Uterus (tissue), 4 donors: Measurements from ENCODE around the gene MAX. TPM values are rescaled to one million over a fixed set of nuclear protein-coding genes. Genes with fewer than 3 reads are reported as not detected.

Experiments
- DNase-seq, 2 donors: peaks; one replicate each; pipeline ENCODE4 v3.0.0-alpha.2; 2019 to 2020
- H3K27ac ChIP-seq, 2 donors: fragments of 200-600 bp; sonication (generic); 1 replicate in 1 of 2; 2 replicates in 1 of 2; pipeline ENCODE4 v1.5.1; 2016 to 2018
- H3K27me3 ChIP-seq, 2 donors: fragments of 200-600 bp; sonication (generic); one replicate each; pipeline ENCODE4 v1.5.1; 2018 to 2019; ENCODE audit warnings: control low read depth in 1 of 2
- H3K36me3 ChIP-seq, 2 donors: fragments of 200-600 bp; sonication (generic); one replicate each; pipeline ENCODE4 v1.5.1; 2019; ENCODE audit warnings: control low read depth in 1 of 2
- H3K4me1 ChIP-seq, 2 donors: fragments of 200-600 bp; sonication (generic); one replicate each; pipeline ENCODE4 v1.5.1; 2018 to 2019; ENCODE audit warnings: control low read depth in 1 of 2
- H3K4me3 ChIP-seq, 2 donors: fragments of 200-600 bp; sonication (generic); 1 replicate in 1 of 2; 2 replicates in 1 of 2; pipeline ENCODE4 v1.5.1; 2018 to 2019; ENCODE audit warnings: mild to moderate bottlenecking in 1 of 2
- H3K9me3 ChIP-seq, 2 donors: fragments of 200-600 bp; sonication (generic); one replicate each; pipeline ENCODE4 v1.5.1; 2019; ENCODE audit warnings: control low read depth in 1 of 2
- POLR2A ChIP-seq, 2 donors: fragments of 450-650 bp; IDR thresholded peaks; one replicate each; pipeline ENCODE4 v1.6.1; 2016; ENCODE audit warnings: antibody characterized with exemption in 2 of 2, mild to moderate bottlenecking in 1 of 2, moderate library complexity in 1 of 2
- intact Hi-C: fragments of 100-400 bp; cut with DNase I; formaldehyde crosslinking; loops from one replicate; pipeline ENCODE4 v1.15.1; 2023; ENCODE audit warnings: low total_unique reads
- total RNA-seq, 4 donors: library from RNA; depleted of rRNA in 3 of 4; stranded (reverse); fragments of >200 nt in 3 of 4; gene quantifications; one replicate each; pipeline versions ENCODE4 v1.1.0 to v1.2.4, GENCODE V29; 2014 to 2023
- TF ChIP-seq, protein P1 (sequence below), 4 experiments: fragments of 200-600 bp in 2 of 4; fragments of 450-650 bp in 2 of 4; sonication (generic) in 2 of 4; IDR thresholded peaks; one replicate each; pipeline ENCODE4 v1.5.1; 2016 to 2019; ENCODE audit warnings: antibody characterized with exemption in 4 of 4, mild to moderate bottlenecking in 2 of 4, moderate library complexity in 1 of 4
- donor health status: DM: yes; HTN: yes; CAD: no.

The MAX gene
- total RNA-seq, 4 donors from 2014 or later, result 32.6 to 153 (median 68.4) TPM

DNA sequence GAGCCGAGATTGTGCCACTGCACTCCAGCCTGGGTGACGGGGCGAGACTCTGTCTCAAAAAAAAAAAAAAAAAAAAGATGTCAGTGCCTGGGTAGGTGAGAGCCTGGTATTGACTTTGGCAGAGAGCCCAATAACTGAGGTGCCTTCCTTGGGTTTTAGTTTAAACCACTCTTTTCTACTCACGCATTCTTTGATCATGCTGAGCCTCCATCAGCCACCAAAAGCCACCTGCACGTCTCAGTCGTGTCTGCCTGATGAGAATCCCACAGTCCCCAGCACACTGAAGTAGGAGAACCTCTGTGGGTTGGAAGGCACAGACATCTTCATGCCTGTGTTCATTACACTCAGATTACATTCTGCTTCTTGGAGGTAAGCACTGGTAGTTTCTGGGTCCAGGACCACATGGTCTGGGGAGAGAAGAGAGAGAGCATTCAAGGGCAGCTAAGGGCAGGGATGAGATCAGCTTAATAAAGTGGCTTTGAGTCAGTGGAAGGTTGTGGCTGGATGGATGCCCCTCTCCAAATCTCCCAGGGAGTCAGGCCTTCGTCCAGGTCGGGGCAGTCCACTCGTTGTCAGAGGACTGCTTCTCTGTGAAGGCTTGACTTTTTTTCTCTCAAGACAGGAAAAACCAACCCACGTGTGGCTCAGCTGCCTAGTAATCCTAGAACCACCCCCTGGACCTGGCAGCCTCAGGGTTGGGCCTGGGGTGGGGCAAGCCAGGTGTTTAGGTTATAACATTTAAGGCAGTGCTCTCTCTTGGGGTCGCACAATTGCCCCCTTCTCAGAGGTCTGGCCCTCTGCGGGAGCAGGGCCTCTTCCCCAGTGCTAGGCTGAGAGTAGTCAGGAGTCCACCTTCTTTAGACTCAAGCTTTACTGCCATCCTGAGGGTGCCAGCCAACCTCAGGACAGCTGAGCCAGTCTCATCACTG lies 32.6 kb upstream of the MAX start:
- Histone ChIP-seq H3K4me3 (no peak overlapping the region), H3K4me1 (no peaks in the 10 kb centered on the region), H3K27ac (no peak overlapping the region), H3K9me3 (no peaks in the 10 kb centered on the region), H3K27me3 (no peaks in the 10 kb centered on the region), H3K36me3 (no peaks in the 10 kb centered on the region)
- TF ChIP-seq, protein P1, sequence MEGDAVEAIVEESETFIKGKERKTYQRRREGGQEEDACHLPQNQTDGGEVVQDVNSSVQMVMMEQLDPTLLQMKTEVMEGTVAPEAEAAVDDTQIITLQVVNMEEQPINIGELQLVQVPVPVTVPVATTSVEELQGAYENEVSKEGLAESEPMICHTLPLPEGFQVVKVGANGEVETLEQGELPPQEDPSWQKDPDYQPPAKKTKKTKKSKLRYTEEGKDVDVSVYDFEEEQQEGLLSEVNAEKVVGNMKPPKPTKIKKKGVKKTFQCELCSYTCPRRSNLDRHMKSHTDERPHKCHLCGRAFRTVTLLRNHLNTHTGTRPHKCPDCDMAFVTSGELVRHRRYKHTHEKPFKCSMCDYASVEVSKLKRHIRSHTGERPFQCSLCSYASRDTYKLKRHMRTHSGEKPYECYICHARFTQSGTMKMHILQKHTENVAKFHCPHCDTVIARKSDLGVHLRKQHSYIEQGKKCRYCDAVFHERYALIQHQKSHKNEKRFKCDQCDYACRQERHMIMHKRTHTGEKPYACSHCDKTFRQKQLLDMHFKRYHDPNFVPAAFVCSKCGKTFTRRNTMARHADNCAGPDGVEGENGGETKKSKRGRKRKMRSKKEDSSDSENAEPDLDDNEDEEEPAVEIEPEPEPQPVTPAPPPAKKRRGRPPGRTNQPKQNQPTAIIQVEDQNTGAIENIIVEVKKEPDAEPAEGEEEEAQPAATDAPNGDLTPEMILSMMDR (IDR thresholded peaks at IDR 0.05), result no peak
- no peak for TF ChIP-seq POLR2A (IDR thresholded peaks at IDR 0.05)
- intact Hi-C loops, result no loop called here
- DNase-seq, result no peak

DNA sequence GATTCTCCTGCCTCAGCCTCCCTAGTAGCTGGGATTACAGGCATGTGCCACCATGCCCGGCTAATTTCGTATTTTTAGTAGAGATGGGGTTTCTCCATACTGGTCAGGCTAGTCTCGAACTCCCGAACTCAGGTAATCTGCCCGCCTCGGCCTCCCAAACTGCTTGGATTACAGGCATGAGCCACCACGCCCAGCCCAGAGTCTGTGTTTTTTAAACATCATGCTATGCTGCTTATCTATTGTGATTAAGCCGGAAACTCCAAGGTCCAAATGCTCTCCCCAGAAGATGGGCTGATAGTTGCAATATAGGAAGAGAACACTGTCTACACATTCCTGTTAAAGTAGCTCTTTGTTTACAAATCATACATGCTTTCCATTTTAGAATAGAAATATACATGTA lies 30.5 kb upstream of the MAX start:
- Histone ChIP-seq H3K36me3 (no peaks in the 10 kb centered on the region), H3K9me3 (no peaks in the 10 kb centered on the region), H3K27ac (no peak overlapping the region), H3K27me3 (no peaks in the 10 kb centered on the region), H3K4me1 (no peaks in the 10 kb centered on the region), H3K4me3 (no peak overlapping the region)
- TF ChIP-seq, protein P1 (IDR thresholded peaks at IDR 0.05), result no peak
- no peak for DNase-seq
- intact Hi-C loops, result no loop called here

DNA sequence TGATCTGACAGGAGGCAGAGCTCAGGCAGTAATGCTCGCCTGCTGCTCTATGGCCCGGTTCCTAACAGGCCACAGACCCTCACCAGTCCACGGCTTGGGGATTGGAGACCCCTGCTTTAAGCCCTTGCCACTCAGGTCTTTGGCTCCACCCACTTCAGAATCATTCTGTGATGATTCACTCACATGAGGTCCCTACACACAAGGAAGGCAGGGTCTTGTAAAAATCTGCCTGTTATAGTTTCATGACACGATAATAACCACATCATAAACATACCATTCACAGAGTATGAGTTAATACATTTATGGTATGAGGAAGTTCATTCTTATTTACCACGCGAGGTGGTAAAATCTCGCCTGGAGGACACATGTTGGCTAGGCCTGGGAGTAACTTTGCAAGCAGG lies 29.0 kb upstream of the MAX start:
- Histone ChIP-seq H3K27ac (no peak overlapping the region), H3K9me3 (no peaks in the 10 kb centered on the region), H3K4me1 (peaks cover 0 to 6% of the 10 kb centered on the region in 2 donors), H3K36me3 (no peaks in the 10 kb centered on the region), H3K4me3 (no peak overlapping the region), H3K27me3 (no peaks in the 10 kb centered on the region)
- intact Hi-C loops, result no loop called here
- TF ChIP-seq, protein P1 (IDR thresholded peaks at IDR 0.05), result no peak
- TF ChIP-seq POLR2A (IDR thresholded peaks at IDR 0.05), result no peak
- DNase-seq, result no peak

DNA sequence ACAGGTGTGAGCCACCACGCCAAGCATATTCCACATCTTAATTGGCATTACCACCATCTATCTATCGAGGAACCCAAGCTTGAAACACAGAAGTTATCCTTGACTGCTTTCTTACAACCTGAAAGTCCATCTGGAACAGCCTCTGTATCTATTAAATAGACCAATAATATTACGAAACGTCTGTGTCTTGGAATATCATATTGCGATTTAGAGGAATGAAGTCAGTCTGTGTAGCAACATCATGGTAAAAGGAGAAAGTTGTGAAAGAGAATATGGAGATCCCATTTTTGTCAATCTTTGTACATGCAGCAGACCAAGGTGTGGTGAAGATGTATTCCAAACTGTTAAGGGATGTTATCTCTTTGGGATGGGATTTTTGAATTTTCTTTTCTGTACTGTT lies 25.8 kb upstream of the MAX start:
- H3K9me3 ChIP-seq, result no peaks in the 10 kb centered on the region
- peaks cover 0 to 6% of the 10 kb centered on the region in 2 donors for H3K4me1 ChIP-seq
- no peak for TF ChIP-seq POLR2A (IDR thresholded peaks at IDR 0.05)
- TF ChIP-seq, protein P1 (IDR thresholded peaks at IDR 0.05), result no peak
- intact Hi-C loops, result no loop called here
- DNase-seq, result no peak
- H3K27me3 ChIP-seq, result no peaks in the 10 kb centered on the region
- H3K27ac ChIP-seq, result no peak overlapping the region
- no peaks in the 10 kb centered on the region for H3K36me3 ChIP-seq
- no peak overlapping the region for H3K4me3 ChIP-seq
